Activated CD8-positive, alpha-beta memory T cell treated with anti-CD3 and anti-CD28 coated beads for 4 hours (primary cell): Measurements from ENCODE around the gene SBK3.
"Not testable (repeated sequence)": the region's sequence is repeated elsewhere in the genome, so short reads cannot be mapped to it uniquely, and the experiment has no call there.

Source experiments
- DNase-seq, 2 donors: peaks; one replicate each; pipeline ENCODE4 v3.0.0-alpha.2; 2020; ENCODE audit warnings: low read depth in 2 of 2

Gene SBK3

GRCh38 chr19:55545443-55545842 lies at the start of gene SBK3:
Gene SBK3, minus strand, starts transcription at chr19:55545543. Its CDS starts 0 bp downstream, at chr19:55545543.
- no peak for DNase-seq

- no peak for DNase-seq
Measured at GRCh38 chr19:55593096-55593772, 47.9 kb upstream of the SBK3 start.

GRCh38 chr19:55592391-55593090 lies 47.2 kb upstream of the SBK3 start:
- DNase-seq: no peak

GRCh38 chr19:55591555-55591954 lies 46.2 kb upstream of the SBK3 start:
- no peak for DNase-seq

GRCh38 chr19:55590617-55591016 lies 45.3 kb upstream of the SBK3 start:
- no peak for DNase-seq

- DNase-seq: no peak
Measured at GRCh38 chr19:55590109-55590508, 44.8 kb upstream of the SBK3 start.

GRCh38 chr19:55588738-55589137 lies 43.4 kb upstream of the SBK3 start:
- DNase-seq: no peak

- peak; percentile 80 to 86 for DNase-seq
Measured at GRCh38 chr19:55586976-55587668, 41.8 kb upstream of the SBK3 start.

- no peak for DNase-seq
Measured at GRCh38 chr19:55585658-55586339, 40.5 kb upstream of the SBK3 start.

- no peak for DNase-seq
Measured at GRCh38 chr19:55584871-55585270, 39.5 kb upstream of the SBK3 start.

GRCh38 chr19:55583897-55584296 lies 38.6 kb upstream of the SBK3 start:
- DNase-seq: not testable (repeated sequence)

- DNase-seq: not testable (repeated sequence)
Measured at GRCh38 chr19:55582284-55582683, 36.9 kb upstream of the SBK3 start.

GRCh38 chr19:55581823-55582223 lies 36.5 kb upstream of the SBK3 start:
- DNase-seq: no peak

- no peak for DNase-seq
Measured at GRCh38 chr19:55581145-55581822, 35.9 kb upstream of the SBK3 start.

- peak; percentile 41 to 55 for DNase-seq
Measured at GRCh38 chr19:55580628-55581144, 35.3 kb upstream of the SBK3 start, which contains the start of gene ZNF579. Gene ZNF579, minus strand, starts transcription at chr19:55580848. Its CDS starts 1,209 bp downstream, at chr19:55579639.

- no peak for DNase-seq
Measured at GRCh38 chr19:55579766-55580621, 34.7 kb upstream of the SBK3 start.

- no peak for DNase-seq
Measured at GRCh38 chr19:55578761-55579747, 33.7 kb upstream of the SBK3 start.

- no peak for DNase-seq
Measured at GRCh38 chr19:55578031-55578760, 32.9 kb upstream of the SBK3 start.
